Neuronal stem cell (in vitro differentiated cells): ENCODE data around the gene EFCAB9.

Experiments
- DNase-seq: peaks from one replicate; pipeline ENCODE4 v3.0.0-alpha.2; 2013; ENCODE audit warnings: low spot score
- H2AFZ ChIP-seq: one replicate; pipeline ENCODE4 v1.6.1; 2013; ENCODE audit warnings: mild to moderate bottlenecking, low read length, inconsistent platforms
- H2AK5ac ChIP-seq: 2 replicates; pipeline ENCODE4 v1.6.1; 2013; ENCODE audit warnings: low read depth, mild to moderate bottlenecking, inconsistent platforms, low read length, moderate library complexity, mixed read lengths
- H2BK120ac ChIP-seq: 2 replicates; pipeline ENCODE4 v1.6.1; 2013; ENCODE audit warnings: low read depth, mild to moderate bottlenecking, inconsistent platforms, low read length, moderate library complexity, mixed read lengths
- H2BK12ac ChIP-seq: one replicate; pipeline ENCODE4 v1.6.1; 2013; ENCODE audit warnings: low read length, inconsistent platforms
- H2BK15ac ChIP-seq: 2 replicates; pipeline ENCODE4 v1.6.1; 2013; ENCODE audit warnings: mild to moderate bottlenecking, low read length, inconsistent platforms, mixed read lengths
- H2BK5ac ChIP-seq: one replicate; pipeline ENCODE4 v1.6.1; 2013; ENCODE audit warnings: inconsistent platforms, mild to moderate bottlenecking, low read length, moderate library complexity
- H3K14ac ChIP-seq: one replicate; pipeline ENCODE4 v1.6.1; 2013; ENCODE audit warnings: low read length, inconsistent platforms
- H3K18ac ChIP-seq: 2 replicates; pipeline ENCODE4 v1.6.1; 2013; ENCODE audit warnings: low read length, inconsistent platforms
- H3K23ac ChIP-seq: 2 replicates; pipeline ENCODE4 v1.6.1; 2013; ENCODE audit warnings: low read depth, mild to moderate bottlenecking, mixed read lengths, low read length, inconsistent platforms; ENCODE audit not compliant: poor library complexity
- H3K27ac ChIP-seq: replicated peaks from 3 replicates; pipeline ENCODE4 v1.5.1; 2013; ENCODE audit warnings: low read length, inconsistent platforms
- H3K27me3 ChIP-seq, 3 experiments: 2 replicates each; pipeline ENCODE4 v1.6.1; 2013; ENCODE audit warnings: low read length in 3 of 3, mild to moderate bottlenecking in 2 of 3, inconsistent platforms in 1 of 3, low read depth in 1 of 3, mixed read lengths in 1 of 3, moderate library complexity in 1 of 3; ENCODE audit not compliant: control insufficient read depth in 3 of 3, insufficient read depth in 3 of 3
- H3K36me3 ChIP-seq, 2 donors: replicated peaks in 1 of 2; 2 replicates each; pipeline ENCODE4 v1.6.1; 2013; ENCODE audit warnings: low read length in 2 of 2; ENCODE audit not compliant: control insufficient read depth in 2 of 2, insufficient read depth in 2 of 2
- H3K4ac ChIP-seq: 2 replicates; pipeline ENCODE4 v1.6.1; 2013; ENCODE audit warnings: inconsistent platforms, mild to moderate bottlenecking, low read length, moderate library complexity
- H3K4me1 ChIP-seq, 2 donors: 1 replicate in 1 of 2; 2 replicates in 1 of 2; pipeline ENCODE4 v1.6.1; 2013; ENCODE audit warnings: low read length in 2 of 2, low read depth in 1 of 2; ENCODE audit not compliant: control insufficient read depth in 2 of 2, insufficient read depth in 1 of 2
- H3K4me2 ChIP-seq: one replicate; pipeline ENCODE4 v1.6.1; 2013; ENCODE audit warnings: mild to moderate bottlenecking, low read length, inconsistent platforms; ENCODE audit not compliant: insufficient read depth, poor library complexity, severe bottlenecking
- H3K4me3 ChIP-seq, 2 donors: 2 replicates each; pipeline ENCODE4 v1.5.1; 2013; ENCODE audit warnings: low read length in 2 of 2, mild to moderate bottlenecking in 2 of 2, inconsistent platforms in 1 of 2, moderate library complexity in 1 of 2
- H3K79me1 ChIP-seq: one replicate; pipeline ENCODE4 v1.6.1; 2013; ENCODE audit warnings: low read depth, mild to moderate bottlenecking, inconsistent platforms, low read length, moderate library complexity
- H3K9ac ChIP-seq: one replicate; pipeline ENCODE4 v1.6.1; 2013; ENCODE audit warnings: mild to moderate bottlenecking, low read depth, low read length, inconsistent platforms; ENCODE audit not compliant: poor library complexity
- H3K9me3 ChIP-seq, 2 donors: replicated peaks in 1 of 2; 2 replicates each; pipeline versions ENCODE3 to v1.6.1; 2013; ENCODE audit warnings: low read length in 2 of 2, mild to moderate bottlenecking in 2 of 2, inconsistent platforms in 1 of 2, low read depth in 1 of 2, mixed read lengths in 1 of 2, moderate library complexity in 1 of 2; ENCODE audit not compliant: control insufficient read depth in 2 of 2, insufficient read depth in 1 of 2
- H4K8ac ChIP-seq: one replicate; pipeline ENCODE4 v1.6.1; 2013; ENCODE audit warnings: low read depth, mild to moderate bottlenecking, inconsistent platforms, low read length, moderate library complexity
- H4K91ac ChIP-seq: one replicate; pipeline ENCODE4 v1.6.1; 2013; ENCODE audit warnings: low read length, low read depth, mild to moderate bottlenecking, inconsistent platforms; ENCODE audit not compliant: poor library complexity
- WGBS, 2 donors: extraction: QIAGEN DNeasy Blood & Tissue Kit; methylation state at CpG; one replicate each; pipeline ENCODE4 v1.1.7; 2013; ENCODE audit warnings: missing lambda C conversion rate in 2 of 2, mixed read lengths in 1 of 2; ENCODE audit not compliant: insufficient read length in 2 of 2, insufficient replicate concordance in 1 of 2; ENCODE audit errors: extremely low coverage in 2 of 2; 5-methylcytosine and 5-hydroxymethylcytosine counted together

EFCAB9 gene

GRCh38 chr5:172224996-172225395 lies 31.0 kb downstream of the EFCAB9 start:
- Histone ChIP-seq H2AK5ac (no peak overlapping the region), H2BK120ac (no peak overlapping the region), H4K8ac (no peak overlapping the region), H3K4me2 (no peak overlapping the region), H3K14ac (no peak overlapping the region), H3K4me1 (peaks cover 0 to 3% of the 10 kb centered on the region in 2 donors), H2AFZ (no peak overlapping the region), H3K23ac (no peak overlapping the region), H3K27ac (peak overlapping the region; percentile 33), H3K27me3 (no peaks in the 10 kb centered on the region), H3K18ac (no peak overlapping the region), H3K4me3 (no peak overlapping the region), H3K9ac (no peak overlapping the region), H3K36me3 (peaks cover 7 to 95% of the 10 kb centered on the region in 2 donors), H3K79me1 (peaks cover 2% of the 10 kb centered on the region), H2BK5ac (no peak overlapping the region), H2BK12ac (no peak overlapping the region), H3K9me3 (peaks cover 0 to 4% of the 10 kb centered on the region in 2 donors), H3K4ac (no peak overlapping the region), H4K91ac (no peak overlapping the region), H2BK15ac (no peak overlapping the region)
- WGBS, 2 donors: no CpG with 5 or more reads among the region's 1 CpG
- DNase-seq: no peak

- H3K9me3 ChIP-seq: no peaks in the 10 kb centered on the region
- no peak overlapping the region for H2BK12ac ChIP-seq
- no peak overlapping the region for H3K14ac ChIP-seq
- no peak overlapping the region for H4K8ac ChIP-seq
- no peak overlapping the region for H2AFZ ChIP-seq
- no peak overlapping the region for H2BK120ac ChIP-seq
- no peak overlapping the region for H2BK5ac ChIP-seq
- no peaks in the 10 kb centered on the region for H3K27me3 ChIP-seq
- H2BK15ac ChIP-seq: no peak overlapping the region
- no peak overlapping the region for H2AK5ac ChIP-seq
- H3K4me1 ChIP-seq: peaks cover 0 to 1% of the 10 kb centered on the region in 2 donors
- H3K23ac ChIP-seq: no peak overlapping the region
- H3K36me3 ChIP-seq: peaks cover 5 to 95% of the 10 kb centered on the region in 2 donors
- H3K27ac ChIP-seq: no peak overlapping the region
- no peak overlapping the region for H4K91ac ChIP-seq
- WGBS, 2 donors: no CpG with 5 or more reads among the region's 1 CpG
- no peak overlapping the region for H3K18ac ChIP-seq
- no peak overlapping the region for H3K4me3 ChIP-seq
- H3K4me2 ChIP-seq: no peak overlapping the region
- H3K4ac ChIP-seq: no peak overlapping the region
- DNase-seq: no peak
- peaks cover 1% of the 10 kb centered on the region for H3K79me1 ChIP-seq
- no peak overlapping the region for H3K9ac ChIP-seq
Measured at GRCh38 chr5:172229904-172230303, 35.9 kb downstream of the EFCAB9 start.

- no CpG with 5 or more reads among the region's 4 CpGs for WGBS, 2 donors
- Histone ChIP-seq H3K23ac (no peak overlapping the region), H3K18ac (no peak overlapping the region), H3K9ac (no peak overlapping the region), H3K79me1 (peaks cover 3% of the 10 kb centered on the region), H3K27ac (no peak overlapping the region), H3K4me3 (no peak overlapping the region), H2BK120ac (no peak overlapping the region), H2BK12ac (no peak overlapping the region), H3K4me2 (no peak overlapping the region), H3K9me3 (no peaks in the 10 kb centered on the region), H2BK15ac (no peak overlapping the region), H3K14ac (no peak overlapping the region), H2BK5ac (no peak overlapping the region), H3K36me3 (peaks cover 5 to 66% of the 10 kb centered on the region in 2 donors), H2AK5ac (no peak overlapping the region), H3K4me1 (no peaks in the 10 kb centered on the region), H4K8ac (no peak overlapping the region), H4K91ac (no peak overlapping the region), H3K27me3 (no peaks in the 10 kb centered on the region), H3K4ac (no peak overlapping the region), H2AFZ (no peak overlapping the region)
- no peak for DNase-seq
Measured at GRCh38 chr5:172234031-172234430, 40.1 kb downstream of the EFCAB9 start.

- Histone ChIP-seq H3K79me1 (peaks cover 3% of the 10 kb centered on the region), H3K4me3 (no peak overlapping the region), H3K23ac (no peak overlapping the region), H3K4ac (no peak overlapping the region), H3K4me1 (no peaks in the 10 kb centered on the region), H2BK120ac (no peak overlapping the region), H3K4me2 (no peak overlapping the region), H3K27me3 (no peaks in the 10 kb centered on the region), H4K91ac (no peak overlapping the region), H2AK5ac (no peak overlapping the region), H3K36me3 (peaks cover 5 to 60% of the 10 kb centered on the region in 2 donors), H3K27ac (no peak overlapping the region), H4K8ac (no peak overlapping the region), H2AFZ (no peak overlapping the region), H2BK5ac (no peak overlapping the region), H2BK15ac (no peak overlapping the region), H2BK12ac (no peak overlapping the region), H3K14ac (no peak overlapping the region), H3K9me3 (no peaks in the 10 kb centered on the region), H3K9ac (no peak overlapping the region), H3K18ac (no peak overlapping the region)
- no peak for DNase-seq
- WGBS, 2 donors: no CpG with 5 or more reads among the region's 4 CpGs
Measured at GRCh38 chr5:172235132-172235780, 41.3 kb downstream of the EFCAB9 start.
